Liver (tissue), 9 donors: ENCODE data around the gene RAPSN. TPM values are rescaled to one million over a fixed set of nuclear protein-coding genes. Genes with fewer than 3 reads are reported as not detected.

Experiments used
- DNase-seq: peaks from one replicate; pipeline ENCODE4 v3.0.0-alpha.2; 2017; ENCODE audit warnings: low spot score
- H3K27ac ChIP-seq, 2 donors: one replicate each; pipeline ENCODE4 v1.7.0; 2013; ENCODE audit warnings: inconsistent platforms in 2 of 2, low read length in 2 of 2, control low read depth in 1 of 2, low read depth in 1 of 2, mild to moderate bottlenecking in 1 of 2
- H3K27me3 ChIP-seq, 4 donors: one replicate each; pipeline versions ENCODE4 v1.6.1 to v1.7.0; 2013; ENCODE audit warnings: low read length in 3 of 4, inconsistent platforms in 1 of 4, mild to moderate bottlenecking in 1 of 4, moderate library complexity in 1 of 4; ENCODE audit not compliant: control insufficient read depth in 4 of 4, insufficient read depth in 4 of 4
- H3K36me3 ChIP-seq, 4 donors: one replicate each; pipeline versions ENCODE4 v1.6.1 to v1.7.0; 2013; ENCODE audit warnings: low read length in 3 of 4, mild to moderate bottlenecking in 3 of 4, low read depth in 1 of 4, moderate library complexity in 1 of 4; ENCODE audit not compliant: control insufficient read depth in 4 of 4, insufficient read depth in 3 of 4
- H3K4me1 ChIP-seq, 4 donors: one replicate each; pipeline versions ENCODE4 v1.6.1 to v1.7.0; 2013; ENCODE audit warnings: low read length in 3 of 4, mild to moderate bottlenecking in 3 of 4, moderate library complexity in 1 of 4; ENCODE audit not compliant: control insufficient read depth in 4 of 4, insufficient read depth in 4 of 4
- H3K4me3 ChIP-seq, 3 donors: one replicate each; pipeline versions ENCODE4 v1.6.1 to v1.7.0; 2013; ENCODE audit warnings: low read length in 3 of 3, control low read depth in 1 of 3, low read depth in 1 of 3, mild to moderate bottlenecking in 1 of 3
- H3K9ac ChIP-seq, 2 donors: one replicate each; pipeline ENCODE4 v1.7.0; 2013; ENCODE audit warnings: low read length in 2 of 2, mild to moderate bottlenecking in 2 of 2, moderate library complexity in 2 of 2, control low read depth in 1 of 2, low read depth in 1 of 2
- H3K9me3 ChIP-seq, 4 donors: one replicate each; pipeline versions ENCODE4 v1.6.1 to v1.7.0; 2013; ENCODE audit warnings: low read length in 3 of 4; ENCODE audit not compliant: control insufficient read depth in 4 of 4
- FOXA1 ChIP-seq: IDR thresholded peaks from 2 replicates; pipeline ENCODE4 v1.6.1; 2016; ENCODE audit warnings: antibody characterized with exemption
- GABPA ChIP-seq, 2 donors: IDR thresholded peaks in 1 of 2; conservative IDR thresholded peaks in 1 of 2; 2 replicates each; pipeline ENCODE4 v1.6.1; 2016; ENCODE audit warnings: antibody characterized with exemption in 2 of 2, mild to moderate bottlenecking in 1 of 2, moderate library complexity in 1 of 2
- HNF4A ChIP-seq, 2 donors: conservative IDR thresholded peaks; 2 replicates each; pipeline ENCODE4 v1.6.1; 2016; ENCODE audit warnings: antibody characterized with exemption in 2 of 2, mild to moderate bottlenecking in 2 of 2
- HNF4G ChIP-seq: IDR thresholded peaks from 2 replicates; pipeline ENCODE4 v1.6.1; 2016; ENCODE audit warnings: antibody characterized with exemption
- NR2F2 ChIP-seq: IDR thresholded peaks from 2 replicates; pipeline ENCODE4 v1.6.1; 2016; ENCODE audit warnings: antibody characterized with exemption
- RAD21 ChIP-seq, 2 donors: IDR thresholded peaks; 2 replicates each; pipeline ENCODE4 v1.6.1; 2016; ENCODE audit warnings: antibody characterized with exemption in 2 of 2, mild to moderate bottlenecking in 2 of 2
- RXRA ChIP-seq, 2 donors: IDR thresholded peaks; 2 replicates each; pipeline ENCODE4 v1.6.1; 2017 to 2018; ENCODE audit warnings: antibody characterized with exemption in 2 of 2, mild to moderate bottlenecking in 1 of 2
- TAF1 ChIP-seq: conservative IDR thresholded peaks from 2 replicates; pipeline ENCODE4 v1.6.1; 2016; ENCODE audit warnings: antibody characterized with exemption, mild to moderate bottlenecking
- YY1 ChIP-seq: IDR thresholded peaks from 2 replicates; pipeline ENCODE4 v1.6.1; 2016; ENCODE audit warnings: antibody characterized with exemption, mild to moderate bottlenecking
- WGBS: extraction: QIAGEN DNeasy Blood & Tissue Kit; methylation state at CpG from one replicate; pipeline ENCODE4 v1.1.7; 2013; 5-methylcytosine and 5-hydroxymethylcytosine counted together
- polyA plus RNA-seq, 2 donors: library from polyadenylated mRNA; stranded (reverse) in 1 of 2; unstranded in 1 of 2; fragments of 200-250 nt in 1 of 2; fragments of >200 nt in 1 of 2; fragmentation: Nextera tagmentation in 1 of 2; extraction: Ambion mirVana in 1 of 2; gene quantifications; one replicate each; pipeline versions ENCODE4 v1.2.1 to v1.2.3, GENCODE V29; 2013 to 2015
- total RNA-seq, 2 donors: library from RNA; depleted of rRNA; stranded (reverse); fragments of >200 nt; gene quantifications; one replicate each; pipeline ENCODE4 v1.2.3, GENCODE V29; 2014
- TF ChIP-seq, protein P1 (sequence below): IDR thresholded peaks from 2 replicates; pipeline ENCODE4 v1.6.1; 2016; ENCODE audit warnings: antibody characterized with exemption
- TF ChIP-seq, protein P2 (sequence below): IDR thresholded peaks from 2 replicates; pipeline ENCODE4 v1.6.1; 2016; ENCODE audit warnings: antibody characterized with exemption, mild to moderate bottlenecking
- TF ChIP-seq, protein P3 (sequence below): fragments of 150-350 bp; IDR thresholded peaks from 2 replicates; pipeline ENCODE4 v1.5.1; 2017; ENCODE audit warnings: improper control_type of control experiment, low read depth, low read length; ENCODE audit not compliant: missing input control
- donor health status: healthy.
- donor health status: healthy.
- donor health status: healthy.
- donor health status: healthy.
- donor health status: healthy.

The RAPSN gene
- total and polyA plus RNA-seq, 4 donors, result 0.12 to 0.59 (median 0.28) TPM; not detected in 1

DNA sequence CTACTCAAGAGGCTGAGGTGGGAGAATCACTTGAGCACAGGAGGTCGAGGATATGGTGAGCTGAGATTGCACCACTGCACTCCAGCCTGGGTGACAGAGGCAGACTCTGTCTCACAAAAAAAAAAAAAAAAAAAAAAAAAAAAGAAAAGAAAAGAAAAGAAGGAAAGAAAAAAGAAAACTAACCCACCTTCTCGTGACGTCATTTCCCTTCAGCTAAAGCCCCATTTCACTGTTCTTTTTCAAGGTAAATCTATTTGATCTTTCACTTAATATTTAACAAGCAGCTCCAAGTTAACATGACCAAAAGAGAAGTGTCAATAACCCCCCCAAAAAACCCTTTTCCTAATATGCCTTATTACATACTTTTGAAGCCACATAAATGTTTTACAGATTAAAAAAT lies 5.1 kb downstream of the RAPSN start:
- WGBS, result 69% methylated on average over 3 of the region's 3 CpGs
- Histone ChIP-seq H3K36me3 (no peaks in the 10 kb centered on the region), H3K27ac (no peak overlapping the region), H3K4me1 (peaks cover 0 to 5% (median 1%) of the 10 kb centered on the region in 4 donors), H3K4me3 (no peak overlapping the region), H3K9ac (no peak overlapping the region), H3K27me3 (no peaks in the 10 kb centered on the region), H3K9me3 (no peaks in the 10 kb centered on the region)
- TF ChIP-seq NR2F2 (no peak), YY1 (no peak), HNF4G (no peak), FOXA1 (no peak), HNF4A (conservative IDR thresholded peaks at IDR 0.05) (no peak), TAF1 (no peak), RAD21 (IDR thresholded peaks at IDR 0.05) (no peak), RXRA (IDR thresholded peaks at IDR 0.05) (no peak)
- TF ChIP-seq, protein P1, sequence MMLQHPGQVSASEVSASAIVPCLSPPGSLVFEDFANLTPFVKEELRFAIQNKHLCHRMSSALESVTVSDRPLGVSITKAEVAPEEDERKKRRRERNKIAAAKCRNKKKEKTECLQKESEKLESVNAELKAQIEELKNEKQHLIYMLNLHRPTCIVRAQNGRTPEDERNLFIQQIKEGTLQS, result no peak
- TF ChIP-seq, protein P2, sequence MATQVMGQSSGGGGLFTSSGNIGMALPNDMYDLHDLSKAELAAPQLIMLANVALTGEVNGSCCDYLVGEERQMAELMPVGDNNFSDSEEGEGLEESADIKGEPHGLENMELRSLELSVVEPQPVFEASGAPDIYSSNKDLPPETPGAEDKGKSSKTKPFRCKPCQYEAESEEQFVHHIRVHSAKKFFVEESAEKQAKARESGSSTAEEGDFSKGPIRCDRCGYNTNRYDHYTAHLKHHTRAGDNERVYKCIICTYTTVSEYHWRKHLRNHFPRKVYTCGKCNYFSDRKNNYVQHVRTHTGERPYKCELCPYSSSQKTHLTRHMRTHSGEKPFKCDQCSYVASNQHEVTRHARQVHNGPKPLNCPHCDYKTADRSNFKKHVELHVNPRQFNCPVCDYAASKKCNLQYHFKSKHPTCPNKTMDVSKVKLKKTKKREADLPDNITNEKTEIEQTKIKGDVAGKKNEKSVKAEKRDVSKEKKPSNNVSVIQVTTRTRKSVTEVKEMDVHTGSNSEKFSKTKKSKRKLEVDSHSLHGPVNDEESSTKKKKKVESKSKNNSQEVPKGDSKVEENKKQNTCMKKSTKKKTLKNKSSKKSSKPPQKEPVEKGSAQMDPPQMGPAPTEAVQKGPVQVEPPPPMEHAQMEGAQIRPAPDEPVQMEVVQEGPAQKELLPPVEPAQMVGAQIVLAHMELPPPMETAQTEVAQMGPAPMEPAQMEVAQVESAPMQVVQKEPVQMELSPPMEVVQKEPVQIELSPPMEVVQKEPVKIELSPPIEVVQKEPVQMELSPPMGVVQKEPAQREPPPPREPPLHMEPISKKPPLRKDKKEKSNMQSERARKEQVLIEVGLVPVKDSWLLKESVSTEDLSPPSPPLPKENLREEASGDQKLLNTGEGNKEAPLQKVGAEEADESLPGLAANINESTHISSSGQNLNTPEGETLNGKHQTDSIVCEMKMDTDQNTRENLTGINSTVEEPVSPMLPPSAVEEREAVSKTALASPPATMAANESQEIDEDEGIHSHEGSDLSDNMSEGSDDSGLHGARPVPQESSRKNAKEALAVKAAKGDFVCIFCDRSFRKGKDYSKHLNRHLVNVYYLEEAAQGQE, result no peak
- TF ChIP-seq, protein P3, sequence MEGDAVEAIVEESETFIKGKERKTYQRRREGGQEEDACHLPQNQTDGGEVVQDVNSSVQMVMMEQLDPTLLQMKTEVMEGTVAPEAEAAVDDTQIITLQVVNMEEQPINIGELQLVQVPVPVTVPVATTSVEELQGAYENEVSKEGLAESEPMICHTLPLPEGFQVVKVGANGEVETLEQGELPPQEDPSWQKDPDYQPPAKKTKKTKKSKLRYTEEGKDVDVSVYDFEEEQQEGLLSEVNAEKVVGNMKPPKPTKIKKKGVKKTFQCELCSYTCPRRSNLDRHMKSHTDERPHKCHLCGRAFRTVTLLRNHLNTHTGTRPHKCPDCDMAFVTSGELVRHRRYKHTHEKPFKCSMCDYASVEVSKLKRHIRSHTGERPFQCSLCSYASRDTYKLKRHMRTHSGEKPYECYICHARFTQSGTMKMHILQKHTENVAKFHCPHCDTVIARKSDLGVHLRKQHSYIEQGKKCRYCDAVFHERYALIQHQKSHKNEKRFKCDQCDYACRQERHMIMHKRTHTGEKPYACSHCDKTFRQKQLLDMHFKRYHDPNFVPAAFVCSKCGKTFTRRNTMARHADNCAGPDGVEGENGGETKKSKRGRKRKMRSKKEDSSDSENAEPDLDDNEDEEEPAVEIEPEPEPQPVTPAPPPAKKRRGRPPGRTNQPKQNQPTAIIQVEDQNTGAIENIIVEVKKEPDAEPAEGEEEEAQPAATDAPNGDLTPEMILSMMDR, result no peak
- DNase-seq, result no peak

DNA sequence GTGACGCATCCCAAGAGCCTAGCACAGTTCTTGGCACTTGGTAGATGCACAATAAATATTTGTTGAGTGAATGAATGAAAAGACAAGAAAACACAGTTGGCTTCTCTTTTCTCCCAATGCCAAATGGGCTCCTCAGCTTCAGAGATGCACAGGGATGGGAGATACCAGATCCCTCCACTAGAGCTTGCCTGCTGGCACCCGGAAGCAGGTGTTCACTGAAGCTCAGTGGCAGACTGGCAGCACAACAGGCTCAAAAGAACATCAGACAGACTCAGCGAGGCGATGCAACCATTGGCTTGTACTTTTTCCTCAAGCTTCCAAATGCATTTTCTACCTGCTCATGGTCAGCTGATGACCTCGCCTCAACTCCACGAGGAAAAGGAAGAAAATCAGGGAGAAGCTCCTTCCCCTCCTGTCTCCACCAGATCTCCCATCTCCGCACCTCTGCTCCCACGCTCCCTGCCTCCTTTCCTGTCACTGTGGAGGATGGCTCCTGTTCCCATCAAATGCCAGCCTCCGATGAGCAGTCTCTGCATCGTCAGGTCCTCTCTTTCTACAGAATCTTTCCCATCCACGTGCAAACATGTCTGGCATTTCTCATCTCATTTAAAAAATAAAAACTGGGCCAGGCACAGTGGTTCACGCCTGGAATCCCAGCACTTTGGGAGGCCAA lies 5.8 kb downstream of the RAPSN start:
- TF ChIP-seq RAD21 (IDR thresholded peaks at IDR 0.05) (peak in 1 of 2 donors; percentile 5), RXRA (IDR thresholded peaks at IDR 0.05) (no peak)
- no peak overlapping the region for H3K4me3 ChIP-seq
- H3K9ac ChIP-seq, result no peak overlapping the region
- no peaks in the 10 kb centered on the region for H3K36me3 ChIP-seq
- H3K27ac ChIP-seq, result no peak overlapping the region
- DNase-seq, result no peak
- peaks cover under 1 to 9% (median 3%) of the 10 kb centered on the region in 4 donors for H3K4me1 ChIP-seq
- no peaks in the 10 kb centered on the region for H3K9me3 ChIP-seq
- no peaks in the 10 kb centered on the region for H3K27me3 ChIP-seq
- 93% methylated on average over 12 of the region's 12 CpGs for WGBS

DNA sequence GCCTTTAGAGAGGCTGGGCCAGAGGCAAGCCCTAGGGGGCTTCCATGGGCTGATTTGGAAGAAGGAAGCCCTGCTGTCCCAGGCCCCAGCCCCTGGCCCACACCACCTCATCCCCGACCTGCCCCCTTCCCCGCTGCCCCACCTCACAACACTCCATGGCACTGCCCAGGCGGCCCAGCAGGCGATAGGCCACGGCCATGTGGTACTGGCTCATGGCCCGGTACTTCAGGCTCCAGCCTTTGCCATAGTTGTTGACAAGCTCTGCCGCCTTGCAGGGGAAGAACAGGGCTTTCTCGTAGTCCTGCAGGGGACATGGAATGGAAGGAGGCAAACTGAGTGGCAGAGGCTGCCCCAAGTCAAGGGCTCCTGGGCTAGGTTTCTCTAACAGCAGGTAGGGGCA lies 6.4 kb downstream of the RAPSN start:
- Histone ChIP-seq H3K9ac (no peak overlapping the region), H3K27ac (no peak overlapping the region), H3K4me1 (peaks cover 2 to 14% (median 10%) of the 10 kb centered on the region in 4 donors), H3K36me3 (no peaks in the 10 kb centered on the region), H3K9me3 (no peaks in the 10 kb centered on the region), H3K4me3 (no peak overlapping the region), H3K27me3 (no peaks in the 10 kb centered on the region)
- WGBS, result 86% methylated on average over 8 of the region's 8 CpGs
- DNase-seq, result no peak
- TF ChIP-seq, protein P2, result no peak
- TF ChIP-seq RAD21 (IDR thresholded peaks at IDR 0.05) (no peak), NR2F2 (no peak), GABPA (IDR thresholded peaks at IDR 0.05 in 1 of 2, conservative IDR thresholded peaks at IDR 0.05 in 1 of 2) (no peak), TAF1 (no peak)
- TF ChIP-seq, protein P1, result no peak
